ENCODE measurements around the gene SERPINA4.

DNA sequence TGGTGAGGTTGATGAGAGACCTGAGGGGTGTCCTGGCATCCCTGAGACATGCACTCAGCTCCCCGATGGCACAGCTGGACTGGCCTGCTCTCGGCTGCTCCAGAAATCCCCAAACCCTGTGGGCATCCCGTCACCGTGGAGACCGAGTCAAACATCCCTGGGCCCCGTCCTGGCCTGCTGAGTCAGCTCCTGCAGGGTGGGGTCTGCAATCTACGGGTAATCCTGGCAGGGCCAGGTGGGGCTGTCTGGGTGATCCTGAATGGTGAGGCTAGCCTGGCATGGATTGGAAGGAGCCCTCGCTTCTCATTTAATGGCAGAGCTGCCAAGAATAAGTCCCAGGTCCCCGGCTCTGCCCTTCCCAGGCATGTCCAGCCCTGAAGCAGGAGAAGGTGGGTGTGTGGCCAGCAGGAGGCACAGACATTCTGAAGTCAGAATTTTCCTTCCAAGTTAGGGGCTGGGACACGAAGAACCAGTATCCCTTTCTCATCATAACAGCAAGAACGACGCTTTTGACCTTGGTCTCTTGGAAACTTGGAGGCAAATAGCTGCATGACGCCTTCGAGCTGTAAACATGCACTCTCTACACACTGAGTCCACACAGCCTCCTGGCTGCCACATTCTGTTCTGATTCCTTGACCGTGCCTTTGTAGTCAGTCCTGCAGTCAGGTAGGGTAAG, 17.7 kb upstream of the SERPINA4 start:
- no peak for TF ChIP-seq POLR2A (IDR thresholded peaks at IDR 0.05)
- TF ChIP-seq, protein P1, sequence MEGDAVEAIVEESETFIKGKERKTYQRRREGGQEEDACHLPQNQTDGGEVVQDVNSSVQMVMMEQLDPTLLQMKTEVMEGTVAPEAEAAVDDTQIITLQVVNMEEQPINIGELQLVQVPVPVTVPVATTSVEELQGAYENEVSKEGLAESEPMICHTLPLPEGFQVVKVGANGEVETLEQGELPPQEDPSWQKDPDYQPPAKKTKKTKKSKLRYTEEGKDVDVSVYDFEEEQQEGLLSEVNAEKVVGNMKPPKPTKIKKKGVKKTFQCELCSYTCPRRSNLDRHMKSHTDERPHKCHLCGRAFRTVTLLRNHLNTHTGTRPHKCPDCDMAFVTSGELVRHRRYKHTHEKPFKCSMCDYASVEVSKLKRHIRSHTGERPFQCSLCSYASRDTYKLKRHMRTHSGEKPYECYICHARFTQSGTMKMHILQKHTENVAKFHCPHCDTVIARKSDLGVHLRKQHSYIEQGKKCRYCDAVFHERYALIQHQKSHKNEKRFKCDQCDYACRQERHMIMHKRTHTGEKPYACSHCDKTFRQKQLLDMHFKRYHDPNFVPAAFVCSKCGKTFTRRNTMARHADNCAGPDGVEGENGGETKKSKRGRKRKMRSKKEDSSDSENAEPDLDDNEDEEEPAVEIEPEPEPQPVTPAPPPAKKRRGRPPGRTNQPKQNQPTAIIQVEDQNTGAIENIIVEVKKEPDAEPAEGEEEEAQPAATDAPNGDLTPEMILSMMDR (IDR thresholded peaks at IDR 0.05), result no peak
